Stimulated activated CD8-positive, alpha-beta memory T cell treated with anti-CD3 and anti-CD28 coated beads, Interleukin-15, amount 100 ng/mL, for 1 hour (primary cell): ENCODE measurements around the gene MBIP.

Experiments used
- DNase-seq: peaks from one replicate; pipeline ENCODE4 v3.0.0-alpha.2; 2020; ENCODE audit warnings: low read depth

Gene MBIP

GRCh38 chr14:36264107-36264506, 56.3 kb downstream of the MBIP start:
- no peak for DNase-seq

GRCh38 chr14:36260970-36261640, 59.3 kb downstream of the MBIP start:
- DNase-seq, result no peak

GRCh38 chr14:36258241-36258640, 62.2 kb downstream of the MBIP start:
- DNase-seq, result no peak

- no peak for DNase-seq
Measured at GRCh38 chr14:36256126-36256801, 64.2 kb downstream of the MBIP start.

- no peak for DNase-seq
Measured at GRCh38 chr14:36254020-36254624, 66.3 kb downstream of the MBIP start.
